T-helper 22 cell (primary cell): ENCODE measurements around the gene AATF.

ENCODE experiments used
- DNase-seq: peaks from one replicate; pipeline ENCODE4 v3.0.0-alpha.2; 2020; ENCODE audit warnings: low read depth

The AATF gene

GRCh38 chr17:36931096-36931696 lies 17.6 kb upstream of the AATF start:
- DNase-seq: no peak

DNA sequence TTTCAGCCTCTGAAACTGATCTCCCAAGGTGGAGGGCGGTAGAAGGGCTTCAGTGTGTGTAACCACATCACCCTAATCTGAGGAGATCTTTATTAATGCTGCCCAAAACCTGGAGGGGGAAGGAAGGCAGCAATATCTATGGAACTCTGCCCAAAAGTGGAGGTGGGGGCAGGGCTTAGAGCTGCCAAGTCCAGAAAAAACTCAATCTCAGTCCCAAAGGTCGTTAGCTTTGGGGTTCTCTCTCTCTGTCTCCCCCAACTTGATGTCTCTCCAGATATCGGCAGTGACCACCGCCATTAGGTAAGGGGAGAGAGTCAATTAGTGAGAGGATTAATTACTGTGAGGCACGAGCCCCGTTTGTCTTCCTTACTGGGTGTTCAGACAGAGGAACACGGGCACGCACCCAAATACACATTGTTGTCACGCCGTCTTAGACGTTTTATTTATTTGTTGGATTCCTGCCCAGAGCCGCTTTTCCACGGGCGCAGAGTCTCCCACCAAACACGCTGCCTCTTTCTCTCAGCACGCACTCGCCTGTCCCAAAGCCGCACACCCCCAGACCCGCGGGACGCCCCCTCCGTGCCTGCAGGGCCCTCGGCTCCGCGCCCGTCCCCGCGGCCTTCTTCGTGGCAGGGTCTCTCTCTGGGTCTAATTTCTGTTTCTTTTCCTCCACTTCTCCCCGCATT lies 16.9 kb upstream of the AATF start:
- no peak for DNase-seq

DNA sequence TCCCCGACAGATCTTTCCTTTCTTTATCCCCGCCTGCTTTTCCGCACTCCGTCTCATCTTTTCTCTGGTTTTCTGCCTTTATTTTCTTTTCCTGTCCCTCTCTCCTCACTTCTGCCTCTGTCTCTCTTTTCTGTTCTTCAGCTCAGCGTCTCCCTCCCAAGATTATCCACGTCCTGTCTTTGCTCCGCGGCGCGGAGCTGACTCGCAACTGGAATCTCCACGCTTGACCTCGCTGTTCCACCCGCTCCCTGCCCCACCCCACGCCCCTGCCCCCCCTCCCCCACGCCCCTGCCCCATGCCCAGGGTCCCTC lies 16.4 kb upstream of the AATF start:
- no peak for DNase-seq

DNA sequence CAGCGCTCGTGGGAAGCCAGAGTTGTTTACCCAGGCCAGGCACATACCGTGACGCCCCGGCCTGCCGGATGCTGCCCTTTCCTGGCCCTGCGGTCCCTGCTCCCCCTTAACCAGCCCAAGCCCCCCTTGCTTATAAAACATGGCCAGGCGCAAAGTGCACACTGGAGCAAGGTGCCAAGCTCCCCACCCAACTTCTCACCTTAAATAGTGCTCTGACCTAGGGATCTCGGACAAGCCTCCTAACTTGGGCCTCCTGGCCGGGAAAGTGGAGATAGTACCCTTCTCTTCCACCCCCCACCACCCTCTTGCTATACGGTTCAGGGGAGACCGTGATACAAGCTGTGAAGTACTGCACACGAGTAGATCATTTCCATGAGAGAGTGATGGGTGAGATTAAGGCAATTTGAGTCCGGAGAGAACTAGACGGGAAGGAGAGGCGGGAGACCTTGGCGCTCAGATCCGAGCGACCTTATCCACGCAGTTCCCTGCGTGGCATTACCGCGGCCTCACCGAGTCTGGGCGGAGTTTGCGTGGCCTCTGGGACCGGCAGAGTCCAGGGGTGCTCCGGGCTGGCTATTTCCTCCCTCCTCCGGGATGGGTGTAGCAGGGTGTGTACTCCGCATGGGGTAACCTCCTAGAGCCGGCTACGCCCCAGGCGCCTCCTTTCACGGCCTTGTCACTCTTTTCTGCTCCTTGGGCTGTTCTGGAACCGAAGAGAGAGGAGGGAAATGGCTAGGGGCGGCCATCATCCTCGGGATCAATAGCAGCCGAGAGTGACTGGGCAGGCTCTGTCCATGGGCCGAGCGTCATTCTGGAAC lies 15.9 kb upstream of the AATF start:
- no peak for DNase-seq

- no peak for DNase-seq
These were observed 15.1 kb upstream of the AATF start for GRCh38 chr17:36933512-36934143.

DNA sequence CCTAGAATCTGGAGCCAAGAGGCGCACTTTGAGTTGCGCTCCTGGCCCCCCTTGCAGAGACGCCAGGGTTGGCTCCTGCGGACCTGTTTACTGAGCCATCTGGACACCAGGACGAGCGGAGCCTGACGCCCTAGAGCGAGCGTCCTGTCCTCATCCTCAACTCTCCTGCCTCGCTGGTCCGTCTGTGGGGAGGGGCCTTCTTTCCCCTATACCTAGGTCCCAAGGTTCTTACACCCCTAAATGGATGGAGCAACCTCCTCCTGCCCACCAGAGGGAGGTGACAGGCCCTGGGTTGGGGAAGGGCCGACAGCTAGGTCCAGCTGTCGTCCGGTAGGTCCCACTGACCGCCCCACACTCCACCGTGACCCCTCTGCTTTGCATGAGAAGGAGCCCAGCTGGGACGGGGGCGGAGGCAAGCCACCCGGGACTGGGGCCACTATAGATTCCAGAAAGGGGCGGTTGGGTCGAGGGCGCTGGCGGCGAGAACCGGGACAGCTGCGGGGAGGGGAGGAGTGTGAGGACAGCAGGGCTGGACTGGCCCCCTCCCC lies 14.5 kb upstream of the AATF start:
- DNase-seq: no peak

DNA sequence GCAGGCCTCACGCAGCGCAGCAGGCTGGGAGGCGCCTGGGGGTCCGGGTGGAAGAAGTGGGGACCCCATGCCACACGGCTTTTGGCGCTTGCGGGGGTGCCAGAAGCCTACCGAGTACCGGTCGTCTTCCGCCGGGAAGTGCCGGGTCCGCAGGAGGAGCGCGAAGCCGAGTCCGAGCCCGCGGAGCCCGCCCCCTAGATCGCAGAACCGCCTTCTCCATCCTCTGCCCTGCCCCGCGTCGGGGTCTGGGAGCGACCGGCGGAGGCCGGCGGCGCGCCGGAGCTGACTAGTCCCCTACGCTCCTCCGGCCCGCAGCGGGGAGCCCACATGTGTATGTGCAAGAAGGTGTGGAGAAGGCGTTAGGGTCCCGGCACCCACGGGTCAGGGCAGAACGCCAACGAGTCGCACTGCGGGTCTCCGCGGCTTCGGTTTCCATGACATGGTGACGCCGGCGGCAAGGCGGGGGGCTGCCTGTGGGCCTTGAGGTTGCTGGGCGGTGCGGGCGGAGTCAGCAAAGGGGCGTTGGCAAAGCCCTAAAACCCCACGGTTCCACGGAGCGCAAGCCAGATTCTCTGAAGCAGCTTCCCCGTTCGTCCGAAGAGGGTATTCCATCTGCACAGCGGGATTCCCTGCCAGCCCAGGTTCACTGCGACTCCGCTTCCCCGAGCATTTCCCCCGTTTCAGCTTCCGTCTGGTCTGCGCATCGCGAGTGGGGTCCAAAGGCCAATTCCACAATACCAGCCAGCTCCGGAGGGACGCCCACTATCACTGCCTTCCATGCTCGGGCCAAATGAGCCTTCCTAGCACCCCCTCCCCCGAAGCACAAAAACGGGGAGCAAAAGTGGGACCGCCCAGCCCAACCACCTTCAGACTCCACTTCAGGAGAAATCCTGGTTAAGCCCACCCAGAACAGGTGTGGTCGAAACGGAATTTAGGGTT lies 13.8 kb upstream of the AATF start:
- DNase-seq: no peak

DNA sequence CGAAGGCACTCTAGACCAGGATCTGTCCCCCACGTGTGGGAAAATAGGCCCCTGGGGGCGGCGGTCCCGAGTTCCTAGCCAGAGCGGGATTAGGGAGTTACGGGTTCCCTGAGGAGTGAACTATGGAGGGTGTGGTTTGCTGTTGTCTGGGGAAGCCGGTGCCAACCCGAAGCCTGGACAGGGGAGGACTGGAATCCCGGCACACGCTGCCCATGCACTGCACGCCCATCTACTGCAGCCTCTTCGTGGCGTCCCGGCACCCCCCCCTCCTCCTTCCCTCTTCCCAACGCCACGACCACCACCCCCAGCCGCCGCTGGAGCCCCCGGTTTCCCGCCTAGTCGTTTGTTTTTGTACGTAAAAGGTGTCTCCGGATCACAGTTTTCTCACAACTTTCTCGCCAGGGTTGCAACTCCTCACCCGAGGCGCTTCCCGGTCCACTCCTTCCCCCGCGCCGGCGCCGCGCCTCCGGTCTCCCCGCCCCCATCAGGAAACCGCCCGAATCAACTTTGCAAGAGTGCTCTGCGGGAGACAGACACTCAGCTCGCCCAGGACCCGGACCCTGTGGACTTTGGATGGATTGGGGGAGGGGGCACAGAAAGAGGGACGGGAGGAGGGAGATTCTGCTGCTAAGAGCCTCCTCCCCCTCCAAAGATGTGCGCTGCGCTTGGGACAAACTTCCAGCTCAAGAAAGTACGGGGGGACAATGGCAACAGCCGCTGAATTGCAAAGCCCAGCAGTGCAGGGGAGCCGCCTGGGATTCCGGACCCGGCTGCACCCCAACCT lies 12.9 kb upstream of the AATF start:
- no peak for DNase-seq

- no peak for DNase-seq
These were observed 12.2 kb upstream of the AATF start for GRCh38 chr17:36936455-36937000.

DNA sequence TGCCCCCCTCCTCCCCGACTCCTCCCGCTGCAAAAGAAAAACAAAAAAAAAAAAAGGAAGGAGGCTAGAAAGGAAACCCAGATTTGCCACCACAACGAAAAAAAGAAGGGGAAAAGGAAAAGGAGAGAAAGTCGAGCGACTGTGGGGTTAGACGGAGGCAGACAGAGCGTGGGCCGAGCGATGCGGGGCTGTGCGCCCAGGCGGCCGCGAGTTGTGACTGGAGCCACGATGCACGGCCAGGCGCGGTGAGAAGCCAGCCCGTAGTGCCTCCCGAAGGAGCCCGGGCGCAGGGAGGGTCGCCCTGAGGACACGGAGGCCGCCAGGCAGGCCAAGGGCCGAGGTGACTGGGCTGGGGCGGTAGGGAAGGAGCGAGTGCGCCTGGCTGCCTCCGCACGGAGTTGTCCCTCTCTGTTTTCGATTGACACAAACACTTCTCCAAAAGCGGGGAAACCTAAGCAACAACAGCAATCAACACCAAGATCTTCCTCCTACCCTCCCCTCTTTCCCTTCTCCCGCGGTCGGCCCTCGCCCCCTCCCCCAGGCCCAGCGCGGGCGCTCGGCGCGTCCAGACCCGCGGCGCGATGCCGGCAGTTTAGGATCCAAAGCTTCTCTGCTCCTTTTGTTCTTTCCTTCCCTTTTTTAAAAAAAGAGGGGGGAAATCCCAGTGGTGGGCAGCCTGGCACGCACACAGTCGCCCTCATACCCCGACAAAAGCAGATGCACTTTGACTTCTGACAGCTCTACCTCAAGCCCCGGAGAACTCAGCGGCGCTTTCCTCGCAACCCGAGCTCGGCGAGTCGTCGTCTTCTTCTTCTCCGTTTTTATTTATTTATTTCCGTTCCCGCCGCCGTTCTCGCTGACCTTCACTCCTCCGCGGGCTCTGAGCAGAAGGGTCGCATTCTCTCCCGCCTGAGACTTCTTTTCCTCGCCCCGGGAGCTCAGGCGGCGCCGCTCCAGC lies 11.5 kb upstream of the AATF start, which contains the start of gene LHX1:
LHX1 (plus strand) TSS at position 475 of the 958 bp plus-strand sequence. CDS start 723 bp downstream, outside the sequence.
- no peak for DNase-seq

GRCh38 chr17:36937959-36938565 lies 10.7 kb upstream of the AATF start:
- DNase-seq: no peak

- DNase-seq: no peak
These were observed 10.1 kb upstream of the AATF start for GRCh38 chr17:36938566-36939051.

GRCh38 chr17:36939052-36939801 lies 9.5 kb upstream of the AATF start:
- DNase-seq: no peak

DNA sequence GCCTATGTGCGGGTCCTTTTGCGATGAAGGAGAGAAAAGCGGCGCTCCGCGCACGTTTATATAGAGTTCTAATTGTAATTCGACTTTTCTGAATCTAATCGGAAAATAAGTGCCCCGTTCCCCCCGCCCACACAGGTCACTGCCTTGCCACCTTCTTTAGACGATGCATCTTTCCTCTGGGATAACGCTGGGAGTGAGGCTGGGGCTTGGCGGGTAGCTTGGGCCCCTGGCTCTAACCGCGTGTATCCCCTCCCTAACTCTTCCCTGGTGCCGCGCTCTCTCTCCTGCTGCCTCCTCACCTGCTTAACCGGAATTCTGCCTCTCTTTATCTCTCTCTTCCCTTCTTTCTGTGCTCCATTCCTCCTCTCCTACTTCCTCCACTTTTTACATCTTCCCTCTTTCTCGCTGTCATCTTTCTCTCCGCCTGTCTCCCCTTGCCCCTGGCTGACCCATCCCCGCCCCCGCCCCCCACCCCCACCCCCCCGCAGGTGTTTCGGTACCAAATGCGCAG lies 8.9 kb upstream of the AATF start:
- DNase-seq: no peak

DNA sequence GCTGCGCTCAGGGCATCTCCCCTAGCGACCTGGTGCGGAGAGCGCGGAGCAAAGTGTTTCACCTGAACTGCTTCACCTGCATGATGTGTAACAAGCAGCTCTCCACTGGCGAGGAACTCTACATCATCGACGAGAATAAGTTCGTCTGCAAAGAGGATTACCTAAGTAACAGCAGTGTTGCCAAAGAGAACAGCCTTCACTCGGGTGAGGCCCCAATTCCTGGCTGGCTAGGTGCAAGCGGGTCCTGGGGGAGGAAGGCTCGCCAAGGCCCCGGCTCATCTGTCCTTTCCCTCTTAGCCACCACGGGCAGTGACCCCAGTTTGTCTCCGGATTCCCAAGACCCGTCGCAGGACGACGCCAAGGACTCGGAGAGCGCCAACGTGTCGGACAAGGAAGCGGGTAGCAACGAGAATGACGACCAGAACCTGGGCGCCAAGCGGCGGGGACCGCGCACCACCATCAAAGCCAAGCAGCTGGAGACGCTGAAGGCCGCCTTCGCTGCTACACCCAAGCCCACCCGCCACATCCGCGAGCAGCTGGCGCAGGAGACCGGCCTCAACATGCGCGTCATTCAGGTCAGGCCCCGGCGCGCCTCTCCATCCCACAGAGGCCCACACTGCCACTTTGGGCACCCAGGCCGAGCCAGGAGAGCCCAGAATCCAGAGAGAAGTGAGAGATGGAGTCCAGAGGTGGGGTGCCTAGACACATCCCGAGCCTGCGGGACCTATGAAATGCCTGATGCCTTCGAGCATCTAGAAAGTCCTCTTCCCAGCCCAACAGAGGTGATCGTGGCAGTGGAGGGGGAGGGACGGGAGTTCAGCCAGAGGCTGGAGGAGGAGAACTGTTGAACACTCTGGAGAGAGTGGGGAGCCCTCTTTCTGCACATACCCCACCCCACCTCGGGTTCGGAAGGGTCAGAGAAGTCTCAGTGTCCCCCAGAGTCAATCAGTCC lies 8.2 kb upstream of the AATF start:
- no peak for DNase-seq

- DNase-seq: no peak
These were observed 7.3 kb upstream of the AATF start for GRCh38 chr17:36941265-36942010.
